HG03432 (cell line): ENCODE results near the gene TRIM44.
A peak's percentile ranks its signal among the peaks of the same experiment; 100 is the strongest.
"Not testable (repeated sequence)": the region's sequence is repeated elsewhere in the genome, so short reads cannot be mapped to it uniquely, and the experiment has no call there.

ENCODE experiments used
- ATAC-seq: cut with Tn5 transposase; IDR thresholded peaks from one replicate; pipeline ENCODE4 v1.9.1; 2021; ENCODE audit warnings: mild to moderate bottlenecking, moderate library complexity; ENCODE audit not compliant: unreplicated experiment

The TRIM44 gene

GRCh38 chr11:35810045-35810645 is 147.6 kb downstream of the TRIM44 start:
- no peak for ATAC-seq

DNA sequence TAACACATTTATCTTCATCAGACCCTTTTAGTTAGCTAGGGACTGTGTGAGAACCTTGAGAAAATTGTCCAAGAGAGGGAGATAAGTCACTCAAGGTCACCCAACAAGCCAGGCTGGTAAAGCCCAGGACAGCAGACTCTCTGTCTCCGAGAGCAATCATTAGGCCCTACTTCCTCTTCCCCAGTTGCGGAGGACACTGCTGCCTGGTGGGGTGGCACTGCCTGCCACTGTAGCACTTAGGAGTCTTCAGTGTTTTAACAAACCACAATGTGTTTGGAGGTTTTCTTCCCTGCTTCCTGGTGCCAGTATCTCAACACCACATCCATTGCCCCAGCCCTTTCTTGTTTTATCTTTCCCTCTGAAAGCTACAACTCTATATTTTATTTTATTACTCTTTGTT is 149.2 kb downstream of the TRIM44 start:
- ATAC-seq = peak; percentile 78

DNA sequence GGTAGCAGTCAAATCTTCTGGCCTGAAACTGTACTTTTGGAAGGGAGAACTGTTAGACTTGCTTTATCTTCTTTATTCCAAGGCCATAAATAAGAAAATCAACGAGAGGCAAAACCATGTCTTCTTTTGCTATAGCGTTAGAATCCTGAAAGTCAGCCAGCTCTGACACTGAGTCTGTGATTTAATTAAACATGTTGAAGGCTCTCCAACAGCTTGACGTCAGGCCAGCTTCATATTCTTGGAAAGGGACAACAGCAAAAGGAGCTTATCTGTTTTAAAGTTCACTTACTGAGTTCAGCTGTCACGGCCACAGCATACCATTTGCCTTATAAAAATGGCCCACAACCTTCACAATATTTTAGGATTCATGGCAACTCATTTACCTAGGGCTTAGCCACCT is 150.3 kb downstream of the TRIM44 start:
- ATAC-seq = no peak

DNA sequence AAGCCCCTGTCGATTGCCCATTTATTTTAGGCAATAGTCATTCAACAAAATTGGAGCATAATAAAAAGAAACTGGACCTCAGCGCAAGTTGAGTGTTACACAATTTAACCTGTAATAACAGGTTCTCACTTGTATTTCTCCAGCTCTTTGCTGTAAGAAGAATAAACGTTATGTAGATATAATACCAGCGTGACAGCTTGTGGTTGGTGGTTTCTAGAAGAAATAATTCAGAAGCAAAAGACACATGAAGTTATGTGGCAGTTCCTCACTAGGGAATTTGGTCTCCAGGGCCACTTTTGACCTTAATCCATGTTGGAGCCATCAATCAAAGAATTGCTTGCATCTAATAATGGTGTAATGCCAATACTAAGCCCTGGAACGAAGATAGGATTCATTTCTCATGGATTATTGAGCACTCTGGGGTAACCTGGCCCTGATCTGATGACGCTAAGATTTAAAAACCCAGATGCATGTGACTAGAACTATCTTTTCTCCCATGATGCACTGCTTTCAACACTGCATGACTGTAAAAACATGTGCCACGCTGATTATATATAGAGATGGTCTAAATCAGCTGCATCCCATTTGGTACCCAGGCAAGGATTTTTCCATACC is 151.6 kb downstream of the TRIM44 start:
- no peak for ATAC-seq

GRCh38 chr11:35814720-35815305 is 152.2 kb downstream of the TRIM44 start:
- no peak for ATAC-seq

DNA sequence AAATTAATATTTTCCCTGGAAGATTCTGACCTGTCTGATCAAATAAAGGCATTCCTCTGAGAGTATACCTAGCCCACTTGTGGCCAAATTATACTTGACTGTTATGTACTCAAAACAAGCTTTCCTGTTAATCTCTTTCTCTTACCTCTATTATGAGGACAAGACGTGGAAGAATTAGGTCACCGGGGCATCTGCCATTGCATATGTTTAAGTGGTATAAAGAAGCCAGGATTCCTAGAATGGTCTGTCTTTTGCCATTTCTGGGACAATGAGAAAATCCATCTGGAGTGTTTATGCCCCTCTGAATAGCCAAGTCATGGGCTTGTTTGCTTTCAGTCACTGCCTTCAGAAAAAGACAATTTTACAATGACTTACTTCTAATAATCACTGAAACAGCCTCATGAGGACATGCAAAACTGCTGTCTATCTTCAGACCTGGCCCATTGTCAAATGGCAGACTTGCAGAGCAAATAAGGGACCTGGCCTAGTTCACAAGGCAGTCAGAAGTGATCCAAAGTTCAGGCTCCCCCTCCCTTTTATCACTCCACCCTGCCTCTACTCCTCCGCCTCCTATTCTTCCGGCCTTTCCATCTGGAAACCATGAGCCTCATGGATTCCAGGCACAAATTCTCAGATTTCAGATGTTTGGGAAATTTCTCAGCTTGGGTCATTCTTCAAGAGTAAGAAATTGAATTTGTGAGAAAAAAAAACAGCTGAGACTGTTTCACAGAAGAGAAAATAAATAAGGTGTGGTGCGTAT is 153.2 kb downstream of the TRIM44 start:
- ATAC-seq = no peak

GRCh38 chr11:35820614-35821013 is 158.0 kb downstream of the TRIM44 start:
- no peak for ATAC-seq

- ATAC-seq = no peak
Measured at GRCh38 chr11:35822815-35823495, 160.4 kb downstream of the TRIM44 start.

DNA sequence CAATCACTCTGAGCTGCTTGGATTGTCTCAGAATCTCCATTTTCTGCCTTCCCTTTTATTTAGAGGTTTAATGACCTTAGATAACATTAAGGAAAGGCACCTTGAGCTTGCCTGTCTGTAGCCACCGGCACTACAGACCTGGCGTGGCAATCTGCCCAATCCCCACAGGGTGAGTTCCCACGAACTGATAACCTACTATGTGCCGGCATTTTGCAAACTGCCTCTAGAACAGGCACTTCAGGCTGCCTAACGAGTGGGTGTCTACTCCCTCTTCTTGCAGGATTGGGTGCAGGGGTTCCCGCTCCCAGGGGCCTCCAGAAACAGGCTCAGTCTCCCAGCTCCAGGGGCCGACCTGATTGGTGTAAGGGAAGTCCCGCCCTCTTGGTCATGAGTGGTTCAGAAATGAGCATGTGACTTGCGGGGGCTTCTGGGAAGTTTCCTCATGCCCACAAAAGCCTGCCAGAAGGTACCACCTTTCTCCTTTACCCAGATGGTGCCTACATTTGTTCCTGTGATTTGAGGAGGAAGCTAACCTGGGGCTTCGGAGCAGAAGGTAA is 161.2 kb downstream of the TRIM44 start:
- ATAC-seq = no peak

DNA sequence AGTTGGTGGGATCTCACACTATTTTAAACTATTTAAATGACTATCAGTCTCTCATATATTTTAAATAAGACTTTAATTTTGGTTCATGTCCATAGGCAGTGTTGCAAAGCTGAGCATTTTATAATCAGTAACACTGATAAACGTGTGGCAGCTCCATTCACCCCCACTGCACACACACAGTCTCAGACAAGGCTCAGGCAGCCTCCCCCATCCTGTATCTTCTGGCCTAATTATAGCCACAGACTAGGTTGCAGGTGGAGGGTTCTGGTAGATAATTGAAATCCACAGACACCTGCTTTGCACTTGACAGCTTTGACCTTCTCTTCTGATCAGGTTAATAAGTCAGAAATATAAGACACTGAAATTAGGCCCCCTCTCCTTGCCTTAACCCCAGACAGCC is 162.8 kb downstream of the TRIM44 start:
- ATAC-seq = no peak

GRCh38 chr11:35826006-35826405 is 163.4 kb downstream of the TRIM44 start:
- ATAC-seq = no peak

DNA sequence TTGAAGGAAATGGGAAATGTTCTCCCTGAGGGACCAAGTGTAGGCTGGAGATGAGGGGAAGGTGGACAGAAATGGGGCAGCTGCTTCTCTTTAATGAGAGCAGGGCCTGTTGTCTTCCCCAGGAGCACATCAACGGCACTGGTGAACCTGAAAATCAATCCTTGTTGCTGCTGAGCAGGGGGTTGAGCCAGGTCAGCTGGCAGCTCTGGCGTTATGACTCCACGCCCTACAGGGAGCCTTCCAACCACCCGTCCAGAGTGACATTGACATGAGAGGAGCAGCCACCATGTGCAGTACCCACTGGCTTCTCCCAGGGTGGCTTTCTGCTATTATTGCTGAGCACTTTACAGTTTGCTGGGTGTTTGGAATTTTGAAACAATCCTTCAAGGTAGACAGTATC is 164.4 kb downstream of the TRIM44 start:
- no peak for ATAC-seq

DNA sequence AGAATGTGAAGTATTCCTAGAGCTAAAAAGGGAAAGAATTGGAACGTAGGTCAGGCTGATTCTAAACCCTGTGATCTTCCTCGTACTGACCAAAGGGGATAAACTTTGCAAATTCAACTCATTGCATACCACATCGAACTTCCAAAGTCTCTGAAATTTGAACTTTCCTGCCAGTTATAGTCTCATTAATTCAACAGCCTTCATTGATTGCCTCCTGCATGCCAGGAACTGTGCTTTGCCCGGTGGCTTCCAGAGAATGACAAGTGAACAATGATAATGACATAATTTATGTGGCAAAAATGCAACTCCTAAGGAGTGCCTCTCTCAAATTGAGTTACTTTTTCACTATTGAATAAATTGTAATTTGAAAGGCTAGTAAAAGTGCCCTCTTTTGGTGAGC is 173.6 kb downstream of the TRIM44 start:
- no peak for ATAC-seq

GRCh38 chr11:35838071-35838470 is 175.5 kb downstream of the TRIM44 start:
- ATAC-seq = no peak

GRCh38 chr11:35838697-35839367 is 176.3 kb downstream of the TRIM44 start:
- not testable (repeated sequence) for ATAC-seq

- ATAC-seq = no peak
Measured at GRCh38 chr11:35839368-35840161, 177.0 kb downstream of the TRIM44 start.

GRCh38 chr11:35841733-35842132 is 179.2 kb downstream of the TRIM44 start:
- no peak for ATAC-seq

DNA sequence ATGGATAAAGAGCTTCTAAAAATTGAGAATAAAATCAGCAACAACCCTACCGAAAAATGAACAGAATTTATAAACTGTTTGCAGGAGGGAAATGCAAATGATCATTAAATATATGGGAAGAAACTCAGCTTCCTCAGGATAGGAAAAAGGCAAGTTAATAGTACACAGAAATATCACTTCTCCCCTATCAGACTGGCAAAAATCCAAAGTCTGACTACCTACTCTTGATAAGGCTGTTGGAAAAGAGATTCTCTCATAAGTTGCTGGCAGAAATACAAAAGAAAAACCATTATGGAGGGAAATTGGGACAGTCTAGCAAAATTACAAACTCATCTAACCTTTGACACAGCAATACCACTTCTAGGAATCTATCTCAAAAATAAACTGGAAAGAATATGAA is 180.4 kb downstream of the TRIM44 start:
- ATAC-seq = no peak

DNA sequence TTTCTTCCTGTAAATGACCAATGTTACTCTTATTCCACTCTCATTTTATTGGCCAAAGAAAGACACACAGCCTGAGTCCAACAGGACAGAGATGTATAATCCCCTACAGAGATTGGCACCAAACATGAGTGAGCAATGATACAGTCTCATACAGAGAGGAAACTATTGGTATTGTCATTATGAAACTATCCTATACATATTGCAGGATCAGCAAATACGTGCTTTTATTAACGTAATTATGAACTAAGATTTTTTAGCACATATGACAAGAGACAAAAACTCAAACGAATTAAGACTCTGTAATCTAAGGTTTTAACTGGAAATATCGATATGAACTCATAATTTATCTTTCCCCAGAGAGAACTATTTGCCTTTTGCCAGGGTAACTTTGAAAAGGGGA is 182.0 kb downstream of the TRIM44 start:
- no peak for ATAC-seq

DNA sequence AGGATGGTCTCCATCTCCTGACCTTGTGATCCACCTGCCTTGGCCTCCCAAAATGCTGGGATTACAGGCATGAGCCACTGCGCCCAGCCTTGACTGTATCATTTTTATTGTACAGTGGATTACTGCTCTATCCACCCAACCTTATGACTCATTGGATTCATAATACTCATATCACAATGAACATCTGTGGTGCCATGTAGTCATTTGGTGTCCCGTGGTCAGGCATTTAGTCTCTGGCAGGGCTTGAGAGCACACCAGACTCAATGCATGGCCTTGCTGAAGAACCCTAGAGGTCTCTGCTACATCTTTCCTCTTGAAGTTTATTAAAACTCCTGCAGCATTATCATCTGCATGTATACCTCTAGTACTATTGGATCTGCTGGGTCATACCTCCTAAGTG is 183.3 kb downstream of the TRIM44 start:
- no peak for ATAC-seq
